Nucleus accumbens (tissue), 56 donors: ENCODE measurements around the gene MYORG.

Experiments
- DNase-seq, 56 donors: peaks; one replicate each; lab custom pipeline; 2025; lab: John Stamatoyannopoulos, UW

Gene MYORG

DNA sequence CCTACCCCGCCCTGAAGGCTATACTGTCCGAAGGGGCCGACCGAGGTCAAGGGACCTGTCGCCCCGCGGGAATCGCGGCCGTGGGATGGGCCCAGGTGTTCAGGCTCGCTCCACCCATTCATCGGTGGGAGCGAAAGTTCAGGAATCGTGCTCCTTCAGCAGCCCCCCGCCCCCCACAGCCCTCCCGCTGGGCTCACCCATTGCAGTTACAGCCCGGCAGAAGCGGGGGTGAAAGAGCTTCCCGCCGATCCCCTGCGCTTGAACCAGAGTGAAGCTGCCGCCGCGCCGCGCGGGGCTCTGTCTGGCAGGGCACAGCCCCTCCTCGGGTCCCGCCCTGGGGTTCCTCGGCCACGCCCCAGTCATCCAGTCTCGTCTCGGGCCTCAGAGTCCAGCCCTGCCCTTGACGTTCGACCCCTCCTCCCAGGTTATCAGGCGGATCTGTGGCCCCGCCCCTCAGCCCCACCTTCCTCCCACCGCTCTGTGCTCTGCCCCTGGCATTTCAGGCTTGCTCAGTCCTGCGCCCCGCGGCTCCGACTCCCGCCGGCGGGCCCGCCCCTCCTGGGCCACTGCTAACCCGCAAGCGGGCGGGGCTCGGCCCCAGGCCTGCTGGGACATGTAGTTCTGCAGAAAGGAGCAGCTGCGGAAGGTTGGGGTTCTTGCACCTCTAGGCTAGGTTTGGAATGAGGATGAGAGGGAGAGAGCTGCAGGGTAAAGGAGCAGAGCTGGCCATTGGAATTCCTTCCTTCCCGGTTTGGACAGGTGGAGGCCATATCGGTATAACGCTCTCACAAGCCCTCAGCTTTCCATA, at the start of gene MYORG:
MYORG (minus strand) TSS at position 303 of the 808 bp plus-strand sequence. CDS start 3,955 bp downstream, outside the sequence.
- peak; percentile 66 to 95 (median 90) for DNase-seq

DNA sequence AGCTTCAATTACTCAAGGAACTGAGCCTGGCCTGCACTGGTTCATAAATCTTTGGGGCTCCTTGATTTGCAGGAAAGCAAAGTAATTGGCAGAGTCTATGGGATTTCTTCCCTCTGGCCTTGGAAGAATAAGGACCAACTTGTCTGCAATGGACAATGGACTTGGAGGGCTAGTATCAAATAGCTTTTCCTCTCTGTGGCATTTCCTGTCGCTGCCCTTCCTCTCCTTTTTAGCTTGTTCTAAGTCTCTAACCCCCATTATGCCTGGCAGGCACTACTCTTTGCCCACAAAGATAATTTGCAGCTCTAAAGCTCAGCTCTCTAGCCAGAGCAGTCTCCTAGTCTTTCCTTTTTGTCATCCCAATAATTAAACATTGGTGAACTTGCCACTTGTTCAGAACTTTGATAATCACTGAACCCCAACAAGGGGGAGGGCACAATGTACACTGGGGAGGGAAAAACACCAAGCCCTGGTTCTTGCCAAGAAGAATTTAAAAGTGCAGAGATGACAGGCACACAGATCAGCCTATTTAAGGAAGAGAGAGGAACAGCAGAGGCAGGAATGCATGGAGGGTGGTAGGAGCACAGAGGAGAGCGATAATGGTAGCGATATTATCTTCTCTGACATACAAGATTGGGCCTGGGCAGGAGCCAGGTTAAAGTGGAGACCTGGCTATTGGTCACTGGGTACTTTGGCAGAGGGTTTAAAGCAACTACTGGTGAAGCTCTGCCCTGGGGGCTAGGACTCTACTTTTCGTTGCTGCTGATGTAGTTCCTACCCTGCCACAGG, 43.2 kb upstream of the MYORG start:
- no peak for DNase-seq

DNA sequence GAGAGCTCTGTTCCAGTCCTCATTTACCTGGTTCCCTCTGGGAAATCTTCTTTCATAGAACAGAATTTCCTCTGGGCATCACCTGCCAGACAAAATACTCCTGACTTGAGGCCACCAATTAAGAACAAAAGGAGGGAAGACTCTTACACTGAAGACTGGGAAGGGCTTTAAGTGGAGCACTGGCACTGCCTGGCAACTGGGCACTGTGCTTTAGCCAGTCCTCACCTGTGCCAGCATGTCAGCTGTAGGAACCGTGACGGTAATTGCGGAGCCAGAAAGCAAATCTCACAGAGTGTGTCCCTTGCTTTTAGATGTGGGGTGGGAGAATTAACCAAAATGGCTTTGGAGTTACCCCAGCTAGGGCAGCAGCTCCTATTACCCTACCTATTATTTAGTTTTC, 41.0 kb upstream of the MYORG start:
- no peak for DNase-seq

DNA sequence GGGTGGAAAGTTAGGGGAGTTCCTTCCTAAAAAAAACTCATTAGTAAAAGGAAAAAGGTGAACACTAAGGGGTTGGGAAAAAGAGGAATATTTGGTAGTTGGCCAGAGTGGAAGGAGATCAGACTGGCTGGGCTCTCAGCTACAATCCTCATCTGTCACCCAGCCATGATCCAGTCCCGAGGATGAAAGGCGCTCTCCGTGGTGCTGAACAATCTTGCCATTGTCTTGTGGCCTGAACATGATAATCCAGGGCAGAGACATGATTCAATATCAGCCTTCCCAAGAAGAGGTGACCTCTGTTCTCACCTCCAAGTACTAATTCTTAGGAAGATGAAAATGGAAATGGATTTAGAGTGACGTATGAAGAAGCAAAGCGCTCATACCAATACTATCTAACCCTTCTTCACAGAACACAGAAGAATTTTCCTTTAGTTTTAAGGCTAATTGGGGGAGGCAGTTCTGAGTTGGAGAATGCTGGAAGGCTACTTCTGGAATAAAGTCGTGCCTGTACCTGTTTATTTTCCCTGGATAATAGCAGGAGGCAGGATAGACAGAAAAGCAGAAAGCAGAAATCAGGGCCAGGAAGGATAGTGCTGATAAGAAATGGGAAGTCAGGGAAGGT, 36.6 kb upstream of the MYORG start:
- DNase-seq, result peak in 23 of 56 donors; percentile 6 to 56 (median 24)

DNA sequence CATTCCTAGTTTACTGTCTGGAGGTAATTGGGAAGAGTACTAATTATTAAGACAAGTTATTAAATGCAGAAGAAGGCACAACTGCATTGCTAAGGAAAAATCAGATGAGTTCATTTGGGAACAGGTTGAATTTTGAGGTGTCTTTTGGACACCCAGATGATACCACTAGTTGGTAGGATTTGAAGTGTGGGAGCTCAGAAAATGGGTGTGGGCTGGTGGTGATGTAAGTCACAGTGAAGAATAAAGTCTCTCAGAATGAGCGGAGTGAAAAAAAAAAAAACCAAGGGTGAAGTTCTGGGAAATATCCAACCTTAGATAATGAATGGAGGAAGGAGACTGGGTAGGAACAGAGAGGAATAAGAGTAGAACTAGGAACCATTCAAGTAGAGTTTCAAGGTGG, 35.6 kb upstream of the MYORG start:
- DNase-seq, result peak in 3 of 56 donors; percentile 16 to 18 (median 16)

DNA sequence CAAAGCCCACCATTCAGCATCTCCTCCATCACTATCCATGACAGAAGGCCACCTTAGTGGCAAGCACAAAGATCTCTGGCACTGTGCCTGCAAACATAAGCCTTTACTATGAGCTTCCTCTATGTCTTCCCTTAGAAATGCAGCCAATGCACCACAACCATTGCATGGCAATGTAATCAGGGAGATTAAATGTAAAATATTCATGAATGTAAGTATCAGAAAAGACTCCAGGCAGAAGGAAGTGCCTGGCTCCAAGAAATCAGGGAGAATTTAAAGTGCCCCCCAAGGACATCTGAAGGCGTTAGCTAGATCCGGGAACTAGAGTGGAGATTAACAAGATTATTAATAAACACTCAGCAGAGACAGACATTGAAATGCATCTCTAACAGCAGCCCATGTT, 32.5 kb upstream of the MYORG start:
- no peak for DNase-seq

DNA sequence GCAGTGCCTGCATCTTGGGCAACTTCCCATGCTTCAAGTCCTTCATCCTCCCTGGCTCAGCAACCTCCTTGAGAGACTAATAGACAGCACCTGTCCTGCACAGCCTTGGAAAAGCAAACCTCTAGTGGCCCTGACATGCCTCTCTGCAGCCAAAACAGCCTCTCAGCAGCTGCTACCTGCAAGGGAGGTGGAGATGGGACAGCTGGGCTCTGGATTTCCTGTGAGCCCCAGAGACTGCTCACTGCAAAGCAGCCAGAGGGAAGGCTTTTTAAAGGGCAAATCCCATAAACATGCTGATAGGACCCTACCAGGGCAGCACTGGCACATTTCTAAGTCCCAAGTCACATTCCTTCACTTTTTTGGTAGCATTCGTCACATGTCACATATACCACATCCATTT, 31.5 kb upstream of the MYORG start:
- no peak for DNase-seq

DNA sequence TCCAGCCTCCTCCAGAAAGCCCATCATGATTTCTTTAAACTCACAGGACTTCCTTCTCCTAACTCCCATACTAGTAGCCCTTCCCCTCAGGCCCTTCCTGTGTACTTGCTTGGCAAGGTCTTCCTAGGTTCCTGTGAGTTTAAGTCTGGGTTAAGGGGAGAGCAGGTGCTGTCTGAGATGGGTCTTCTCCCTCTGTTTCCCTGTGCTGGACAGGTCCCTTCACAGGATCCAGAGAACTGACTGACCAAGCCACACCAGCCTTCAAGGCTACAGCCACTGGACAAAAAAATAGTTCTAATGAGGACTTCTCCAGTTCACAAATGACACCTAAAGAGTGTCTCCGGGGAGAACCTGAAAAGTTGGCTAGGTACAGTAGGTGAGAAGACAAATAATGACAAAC, 29.5 kb upstream of the MYORG start:
- no peak for DNase-seq

DNA sequence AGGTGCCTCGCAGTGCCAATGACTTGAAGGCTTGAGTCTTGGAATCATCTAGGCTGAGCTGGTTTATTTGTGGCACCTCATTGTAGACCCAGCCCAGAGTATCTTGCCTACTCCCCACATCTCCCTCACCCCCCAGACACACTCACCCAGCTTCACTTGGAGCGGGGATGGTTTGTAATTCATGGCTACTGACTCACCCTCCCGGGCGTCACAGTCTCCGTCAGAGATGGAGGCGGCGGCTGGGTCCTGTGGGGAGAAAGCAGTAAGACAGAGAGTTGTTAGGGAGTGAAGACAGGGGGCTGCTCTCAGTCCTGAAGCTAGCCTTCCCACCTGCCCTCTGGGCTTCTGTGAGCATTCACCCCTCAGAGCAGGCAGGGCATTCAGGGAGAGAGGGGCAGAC, 29.0 kb upstream of the MYORG start:
- DNase-seq, result peak in 23 of 56 donors; percentile 5 to 67 (median 38)

DNA sequence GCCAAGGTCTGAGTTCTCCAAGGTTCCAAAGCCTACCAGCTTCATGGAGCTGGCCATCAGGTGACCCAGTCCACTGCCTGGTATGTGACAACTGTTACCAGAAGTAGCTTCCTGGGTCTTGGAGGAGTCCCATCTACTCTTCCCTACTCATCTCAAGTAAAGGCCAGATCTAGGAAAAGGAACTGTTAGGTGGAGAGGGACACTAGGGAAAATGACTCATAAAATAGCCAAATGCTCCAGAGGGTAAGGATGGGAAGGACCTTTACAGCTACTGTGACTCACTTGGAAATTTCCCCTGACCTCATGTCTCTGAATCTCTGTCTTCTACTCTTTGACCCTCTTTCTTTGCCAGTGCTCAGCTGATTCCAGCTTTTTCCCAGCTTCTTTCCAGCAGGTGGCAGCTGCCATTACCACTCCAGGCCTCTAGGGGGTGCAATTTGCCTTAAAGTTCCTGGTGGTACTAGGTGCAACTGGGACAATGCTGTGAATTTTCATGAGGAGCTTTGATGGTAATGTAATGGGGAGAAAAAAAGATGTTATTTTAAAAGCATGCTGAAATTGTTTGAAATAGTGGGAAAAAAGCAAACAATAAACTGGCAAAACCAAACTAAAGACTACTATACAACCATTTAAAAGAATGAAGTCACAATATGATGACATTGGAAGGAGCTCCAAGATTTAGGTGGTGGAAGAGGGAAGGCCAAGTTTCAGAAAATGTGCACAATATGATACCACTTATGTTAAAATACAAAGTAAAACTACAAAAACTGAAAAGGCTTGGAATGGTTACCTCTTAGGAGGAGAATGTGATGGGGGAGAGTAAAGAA, 27.1 kb upstream of the MYORG start:
- peak in 46 of 56 donors; percentile 6 to 86 (median 42) for DNase-seq

DNA sequence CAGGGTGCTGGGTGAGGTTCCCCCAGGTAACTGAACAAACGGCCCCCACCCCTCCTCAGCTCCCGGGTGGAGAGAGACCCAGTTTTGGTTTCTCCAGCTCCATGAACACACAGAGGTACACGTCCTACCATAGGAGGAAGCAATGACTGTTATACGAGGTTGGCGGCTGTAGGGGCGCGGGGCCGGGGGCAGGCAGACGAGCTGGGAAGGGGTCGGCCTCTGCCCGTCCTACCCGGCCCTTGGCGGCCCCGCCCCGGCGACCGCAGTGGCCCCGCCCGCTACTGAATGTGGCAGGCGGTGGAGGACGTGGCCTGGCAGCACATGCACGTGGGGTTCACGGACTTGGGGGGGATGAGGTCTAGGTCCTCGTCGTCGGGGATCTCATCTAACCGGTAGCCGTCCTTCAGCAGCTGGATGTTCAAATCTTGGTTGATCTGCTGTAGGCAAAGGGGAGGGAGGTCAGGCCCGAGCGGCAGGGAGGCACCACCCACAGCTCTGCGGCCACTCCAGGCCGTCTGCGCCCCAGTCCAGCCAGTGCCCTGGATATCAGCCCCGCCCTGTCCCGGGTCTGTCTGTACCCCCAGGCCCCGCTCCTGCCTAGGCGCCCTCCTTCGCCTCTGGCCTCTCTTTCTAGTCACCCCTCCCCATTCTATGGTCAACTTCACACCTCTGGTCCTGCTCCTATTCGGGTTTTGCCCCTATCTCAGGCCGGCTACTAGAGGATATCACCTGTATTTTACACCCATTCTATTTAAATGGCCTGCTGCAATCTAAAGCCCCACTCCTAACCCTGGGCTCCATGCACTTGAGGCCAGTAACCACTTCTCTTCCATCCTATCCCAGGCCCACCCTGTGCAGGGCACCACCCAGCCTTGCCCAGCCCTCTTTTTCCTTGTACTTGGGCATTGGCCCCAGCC, 24.2 kb upstream of the MYORG start:
- DNase-seq, result no peak

DNA sequence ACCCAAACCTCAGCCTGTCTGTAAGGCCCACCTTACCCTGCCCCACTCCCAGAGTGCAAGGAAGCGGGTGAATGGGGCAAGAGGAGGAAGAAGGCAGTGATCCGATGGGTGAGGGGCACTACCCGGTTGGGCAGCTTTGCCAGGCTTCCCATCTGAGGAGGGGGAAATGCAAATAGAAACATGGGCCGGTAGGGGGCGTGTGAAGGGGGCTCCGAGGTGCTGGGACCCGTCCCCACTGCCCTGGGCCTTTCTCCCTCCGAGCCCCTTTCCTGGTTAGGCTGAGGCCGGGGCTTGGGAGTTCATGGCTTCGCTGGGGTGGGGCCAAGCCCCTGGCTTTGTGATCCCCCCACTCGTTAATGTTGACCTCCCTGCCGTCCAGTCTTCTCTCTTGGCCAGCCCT, 23.6 kb upstream of the MYORG start:
- DNase-seq, result no peak

DNA sequence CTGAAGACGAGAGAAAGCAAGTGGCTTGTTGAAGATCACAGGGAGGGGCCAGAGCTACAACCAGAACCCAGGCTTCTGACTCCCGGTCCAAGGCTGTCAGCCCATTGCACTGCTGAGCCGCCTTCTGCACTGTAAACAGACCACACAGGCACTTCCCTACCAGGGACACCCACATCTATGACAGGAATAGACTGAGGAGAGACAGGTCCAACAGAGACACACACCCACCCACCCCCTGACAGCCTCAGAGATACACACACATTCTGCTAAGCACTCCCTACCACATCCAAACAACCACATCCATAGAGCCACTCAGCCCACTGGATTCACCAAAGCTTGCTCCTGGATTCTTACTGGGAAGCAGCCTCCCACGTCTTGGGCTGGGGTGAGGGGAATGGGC, 23.0 kb upstream of the MYORG start:
- DNase-seq, result no peak

DNA sequence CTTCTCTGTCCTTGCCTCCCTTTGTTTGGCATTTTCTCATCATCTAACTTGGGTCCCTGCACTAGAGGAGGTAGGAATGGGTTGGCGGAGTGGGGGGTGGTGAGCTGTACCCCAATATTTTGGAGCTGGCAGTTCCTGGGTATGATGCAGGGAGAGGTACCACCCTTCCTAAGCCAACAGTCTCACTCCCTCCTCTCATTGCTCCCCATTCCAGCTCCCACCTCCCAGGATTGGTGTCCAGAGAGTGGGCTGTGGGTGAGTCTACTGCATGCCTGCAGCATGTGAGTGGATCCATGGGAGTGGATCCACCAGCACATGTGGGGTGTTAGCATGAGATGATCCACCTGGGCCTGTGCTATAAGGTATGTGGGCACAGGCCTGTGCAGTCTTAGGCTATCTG, 22.2 kb upstream of the MYORG start:
- DNase-seq, result no peak

DNA sequence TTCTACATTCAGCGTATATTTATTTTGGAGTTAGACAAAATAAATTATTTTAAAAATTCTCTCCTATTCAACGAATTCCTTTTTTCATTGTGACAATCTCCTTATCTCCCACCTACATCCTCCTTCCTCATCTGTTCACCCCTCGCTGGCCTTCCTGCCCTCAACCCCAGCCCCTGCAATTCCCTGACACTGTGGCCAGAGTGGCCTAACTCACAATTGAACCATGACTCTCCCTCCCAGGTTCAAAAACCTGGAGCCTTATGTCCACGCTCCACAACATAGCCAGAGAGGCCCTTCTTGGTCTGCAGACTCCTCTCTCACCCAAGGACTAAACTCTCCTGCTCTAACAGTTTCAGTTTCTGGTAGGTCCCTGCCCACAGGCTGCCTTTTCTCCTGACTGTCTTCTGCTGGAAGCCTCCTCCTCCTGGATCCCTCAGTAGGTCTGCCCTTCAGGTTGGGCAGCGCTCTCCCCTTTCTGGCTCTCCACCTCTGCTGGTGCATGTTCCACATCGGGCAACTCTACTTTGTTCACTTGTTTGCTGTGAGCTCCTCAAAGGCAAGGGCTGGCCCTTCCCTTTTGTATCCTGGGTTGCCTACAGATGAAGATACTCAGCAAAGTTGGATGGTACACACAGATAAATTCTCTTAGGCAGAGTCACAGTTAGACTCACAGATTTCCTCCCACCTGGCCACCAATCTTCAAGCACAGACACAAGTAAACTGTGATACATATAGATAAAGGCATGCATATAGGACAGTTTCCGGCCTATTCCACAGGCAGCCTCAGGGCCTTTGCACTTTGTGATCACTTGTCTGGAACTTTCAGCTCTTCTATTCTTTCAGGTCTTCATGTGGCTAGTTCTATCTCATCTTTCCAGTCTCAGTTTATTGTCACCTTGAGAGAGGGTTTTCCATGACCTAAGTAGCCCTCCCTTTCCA, 19.8 kb upstream of the MYORG start:
- DNase-seq, result no peak

DNA sequence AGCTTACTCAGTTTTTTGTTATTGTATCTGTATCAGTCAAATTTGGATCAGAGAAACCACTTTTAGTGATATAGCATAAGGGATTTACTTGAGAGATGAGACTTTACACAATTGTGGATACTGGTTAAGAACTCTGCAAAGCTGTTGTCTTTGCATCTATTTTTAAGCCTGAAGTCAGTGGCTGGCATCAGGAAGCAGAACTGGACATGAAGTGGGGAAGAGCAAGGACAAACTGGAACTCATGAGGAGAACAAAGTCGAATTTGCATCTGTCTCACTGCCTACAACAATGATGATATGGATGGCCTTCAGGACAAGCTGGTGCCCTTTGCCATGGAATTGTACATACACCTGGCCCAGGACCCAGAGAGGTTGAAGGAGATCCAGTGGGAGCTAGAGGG, 15.8 kb upstream of the MYORG start:
- no peak for DNase-seq

DNA sequence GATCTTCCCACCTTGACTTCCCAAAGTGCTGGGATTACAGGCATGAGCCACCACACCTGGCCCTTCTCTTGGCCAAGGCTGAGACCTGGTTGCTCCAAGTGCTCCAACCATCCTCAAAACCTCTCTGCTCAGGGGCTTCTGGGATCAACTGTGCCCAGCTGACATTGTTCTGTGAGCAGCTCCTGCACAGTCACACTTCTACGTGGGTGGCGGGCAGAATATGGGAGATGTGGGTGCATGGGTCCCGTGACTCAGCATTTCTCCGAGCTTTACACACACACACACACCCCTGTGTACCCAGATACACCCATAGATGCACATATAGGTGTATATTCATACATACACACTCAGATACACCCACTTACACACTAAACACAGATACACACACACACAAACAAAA, 10.5 kb upstream of the MYORG start:
- no peak for DNase-seq

DNA sequence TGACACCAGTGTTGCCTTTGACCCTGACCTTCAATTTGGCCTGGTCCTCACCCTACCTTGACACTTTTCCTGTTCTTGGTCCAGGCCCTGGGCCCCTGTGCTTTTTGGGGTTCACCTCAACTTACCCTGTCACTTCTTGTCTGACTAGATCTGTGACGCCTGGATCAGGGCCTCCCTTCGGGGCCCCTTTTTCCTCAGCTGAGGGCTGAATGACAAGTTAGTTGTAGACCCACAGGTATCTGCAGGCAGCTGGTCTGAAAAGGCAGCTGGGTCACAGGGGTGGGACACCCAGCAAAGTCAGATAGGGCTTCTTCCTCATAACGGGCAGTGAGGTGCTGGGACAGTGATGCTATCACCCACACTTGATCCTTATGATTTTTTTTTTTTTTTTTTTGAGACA, 10.0 kb upstream of the MYORG start:
- DNase-seq, result no peak
